GM10847 (cell line): Measurements from ENCODE around the gene FSTL4.

Source experiments
- POLR2A ChIP-seq: IDR thresholded peaks from 2 replicates; pipeline ENCODE4 v1.6.1; 2011; ENCODE audit not compliant: insufficient read length; ENCODE audit errors: extremely low read depth

Gene FSTL4

GRCh38 chr5:133512896-133513295 lies 99.4 kb downstream of the FSTL4 start:
- TF ChIP-seq POLR2A, result no peak

GRCh38 chr5:133511653-133512235 lies 100.6 kb downstream of the FSTL4 start:
- TF ChIP-seq POLR2A, result no peak

GRCh38 chr5:133510634-133511262 lies 101.6 kb downstream of the FSTL4 start:
- no peak for TF ChIP-seq POLR2A

- no peak for TF ChIP-seq POLR2A
Measured at GRCh38 chr5:133509742-133510079, 102.6 kb downstream of the FSTL4 start.

- TF ChIP-seq POLR2A, result no peak
Measured at GRCh38 chr5:133508845-133509741, 103.2 kb downstream of the FSTL4 start.

- TF ChIP-seq POLR2A, result no peak
Measured at GRCh38 chr5:133508331-133508730, 104.0 kb downstream of the FSTL4 start.

- TF ChIP-seq POLR2A, result no peak
Measured at GRCh38 chr5:133506181-133506580, 106.2 kb downstream of the FSTL4 start.

GRCh38 chr5:133503511-133503910 lies 108.8 kb downstream of the FSTL4 start:
- no peak for TF ChIP-seq POLR2A

- no peak for TF ChIP-seq POLR2A
Measured at GRCh38 chr5:133499895-133500294, 112.4 kb downstream of the FSTL4 start.

GRCh38 chr5:133497608-133498348 lies 114.6 kb downstream of the FSTL4 start:
- TF ChIP-seq POLR2A, result no peak

GRCh38 chr5:133496631-133497030 lies 115.7 kb downstream of the FSTL4 start:
- no peak for TF ChIP-seq POLR2A

- no peak for TF ChIP-seq POLR2A
Measured at GRCh38 chr5:133494923-133495246, 117.5 kb downstream of the FSTL4 start.

GRCh38 chr5:133494232-133494922 lies 118.0 kb downstream of the FSTL4 start:
- TF ChIP-seq POLR2A, result no peak

GRCh38 chr5:133489632-133490031 lies 122.7 kb downstream of the FSTL4 start:
- TF ChIP-seq POLR2A, result no peak

- TF ChIP-seq POLR2A, result no peak
Measured at GRCh38 chr5:133487093-133487492, 125.2 kb downstream of the FSTL4 start.
